Kidney epithelial cell (primary cell): ENCODE data around the gene ARMC12. TPM values are rescaled to one million over a fixed set of nuclear protein-coding genes. Genes with fewer than 3 reads are reported as not detected.

Experiments
- DNase-seq: peaks from one replicate; pipeline ENCODE4 v3.0.0-alpha.2; 2010; ENCODE audit warnings: low read depth
- H3K27me3 ChIP-seq: 2 replicates; pipeline ENCODE4 v1.6.0; 2011; ENCODE audit warnings: low read length; ENCODE audit not compliant: control insufficient read depth, insufficient read depth
- H3K36me3 ChIP-seq: 2 replicates; pipeline ENCODE4 v1.5.1; 2011; ENCODE audit warnings: low read length; ENCODE audit not compliant: control insufficient read depth, insufficient read depth
- H3K4me3 ChIP-seq: 2 replicates; pipeline ENCODE4 v1.5.1; 2011; ENCODE audit warnings: low read depth, mild to moderate bottlenecking, control low read depth, low read length
- CTCF ChIP-seq: IDR thresholded peaks from 2 replicates; pipeline ENCODE4 v1.5.1; 2011; ENCODE audit warnings: mild to moderate bottlenecking, moderate library complexity, low read length, control low read depth, inconsistent platforms; ENCODE audit not compliant: insufficient read depth, poor library complexity, severe bottlenecking
- total RNA-seq: library from RNA; depleted of rRNA; stranded (reverse); fragments of >200 nt; gene quantifications from 2 replicates; pipeline ENCODE4 v1.2.3, GENCODE V29; 2015

ARMC12 gene
- total RNA-seq, 1 donor from 2014 or later = 0.29 TPM

GRCh38 chr6:35707714-35708407, 29.0 kb upstream of the ARMC12 start:
- Histone ChIP-seq H3K36me3 (no peaks in the 10 kb centered on the region), H3K27me3 (no peaks in the 10 kb centered on the region), H3K4me3 (no peak overlapping the region)
- TF ChIP-seq CTCF = no peak
- no peak for DNase-seq

GRCh38 chr6:35708585-35708984, 28.2 kb upstream of the ARMC12 start:
- TF ChIP-seq CTCF = no peak
- Histone ChIP-seq H3K36me3 (no peaks in the 10 kb centered on the region), H3K27me3 (no peaks in the 10 kb centered on the region), H3K4me3 (no peak overlapping the region)
- DNase-seq = no peak

GRCh38 chr6:35710241-35710847, 26.5 kb upstream of the ARMC12 start:
- Histone ChIP-seq H3K36me3 (no peaks in the 10 kb centered on the region), H3K4me3 (no peak overlapping the region), H3K27me3 (no peaks in the 10 kb centered on the region)
- no peak for DNase-seq
- TF ChIP-seq CTCF = no peak

- H3K27me3 ChIP-seq = no peaks in the 10 kb centered on the region
- no peak overlapping the region for H3K4me3 ChIP-seq
- no peak for TF ChIP-seq CTCF
- DNase-seq = no peak
- no peaks in the 10 kb centered on the region for H3K36me3 ChIP-seq
These were observed 25.1 kb upstream of the ARMC12 start for GRCh38 chr6:35711731-35712130.

- H3K27me3 ChIP-seq = no peaks in the 10 kb centered on the region
- no peak for DNase-seq
- no peak overlapping the region for H3K4me3 ChIP-seq
- no peak for TF ChIP-seq CTCF
- H3K36me3 ChIP-seq = no peaks in the 10 kb centered on the region
These were observed 23.6 kb upstream of the ARMC12 start for GRCh38 chr6:35713006-35713767.
